Retinal pigment epithelial cell (primary cell): ENCODE results near the gene SUSD3.

Experiments
- DNase-seq: peaks from one replicate; pipeline ENCODE4 v3.0.0-alpha.2; 2010; ENCODE audit warnings: low read depth
- H3K4me3 ChIP-seq: 2 replicates; pipeline ENCODE4 v1.5.1; 2011; ENCODE audit warnings: mild to moderate bottlenecking, low read length, control low read depth, moderate library complexity
- TF ChIP-seq, protein P1 (sequence below): conservative IDR thresholded peaks from 2 replicates; pipeline ENCODE4 v1.5.1; 2011; ENCODE audit warnings: low read depth, low read length, control low read depth, inconsistent platforms

The SUSD3 gene

DNA sequence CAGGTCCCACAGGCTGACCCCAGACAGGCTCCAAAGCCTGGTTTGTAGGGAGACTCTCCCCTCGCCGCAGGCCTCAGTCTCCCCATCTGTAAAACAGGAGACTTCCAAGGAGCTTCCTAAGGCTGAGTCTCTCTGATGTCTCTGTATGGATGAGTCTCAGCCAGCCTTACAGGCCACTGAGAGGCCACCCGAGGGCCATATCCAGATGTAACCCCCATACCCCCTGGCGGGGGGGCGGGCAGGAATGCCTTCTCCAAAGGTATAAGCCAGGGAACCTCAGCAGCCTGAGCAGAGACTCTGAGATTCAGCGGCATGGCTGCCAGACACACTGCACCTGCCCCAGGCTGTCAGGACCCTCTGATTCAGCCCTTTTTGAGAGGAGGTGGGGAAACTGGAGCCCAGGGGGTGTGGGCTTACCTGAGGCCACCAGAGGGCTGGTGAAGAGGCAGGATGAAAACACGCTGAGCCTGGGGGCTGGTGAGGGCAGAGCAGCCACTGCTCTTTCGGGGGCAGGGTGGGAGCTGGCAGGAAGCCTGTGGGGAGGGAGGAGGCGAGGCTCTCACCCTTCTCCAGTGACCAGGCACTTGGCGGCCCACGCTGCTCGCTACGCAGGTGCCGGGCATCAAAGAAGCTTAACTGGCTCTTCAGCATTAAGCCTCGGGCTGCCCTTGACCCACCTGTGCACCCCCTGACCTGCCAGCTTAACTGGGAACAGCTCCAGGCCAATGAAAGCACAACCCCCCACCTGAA lies 5.5 kb upstream of the SUSD3 start:
- TF ChIP-seq, protein P1, sequence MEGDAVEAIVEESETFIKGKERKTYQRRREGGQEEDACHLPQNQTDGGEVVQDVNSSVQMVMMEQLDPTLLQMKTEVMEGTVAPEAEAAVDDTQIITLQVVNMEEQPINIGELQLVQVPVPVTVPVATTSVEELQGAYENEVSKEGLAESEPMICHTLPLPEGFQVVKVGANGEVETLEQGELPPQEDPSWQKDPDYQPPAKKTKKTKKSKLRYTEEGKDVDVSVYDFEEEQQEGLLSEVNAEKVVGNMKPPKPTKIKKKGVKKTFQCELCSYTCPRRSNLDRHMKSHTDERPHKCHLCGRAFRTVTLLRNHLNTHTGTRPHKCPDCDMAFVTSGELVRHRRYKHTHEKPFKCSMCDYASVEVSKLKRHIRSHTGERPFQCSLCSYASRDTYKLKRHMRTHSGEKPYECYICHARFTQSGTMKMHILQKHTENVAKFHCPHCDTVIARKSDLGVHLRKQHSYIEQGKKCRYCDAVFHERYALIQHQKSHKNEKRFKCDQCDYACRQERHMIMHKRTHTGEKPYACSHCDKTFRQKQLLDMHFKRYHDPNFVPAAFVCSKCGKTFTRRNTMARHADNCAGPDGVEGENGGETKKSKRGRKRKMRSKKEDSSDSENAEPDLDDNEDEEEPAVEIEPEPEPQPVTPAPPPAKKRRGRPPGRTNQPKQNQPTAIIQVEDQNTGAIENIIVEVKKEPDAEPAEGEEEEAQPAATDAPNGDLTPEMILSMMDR: peak; percentile 21
- no peak overlapping the region for H3K4me3 ChIP-seq
- DNase-seq: no peak

DNA sequence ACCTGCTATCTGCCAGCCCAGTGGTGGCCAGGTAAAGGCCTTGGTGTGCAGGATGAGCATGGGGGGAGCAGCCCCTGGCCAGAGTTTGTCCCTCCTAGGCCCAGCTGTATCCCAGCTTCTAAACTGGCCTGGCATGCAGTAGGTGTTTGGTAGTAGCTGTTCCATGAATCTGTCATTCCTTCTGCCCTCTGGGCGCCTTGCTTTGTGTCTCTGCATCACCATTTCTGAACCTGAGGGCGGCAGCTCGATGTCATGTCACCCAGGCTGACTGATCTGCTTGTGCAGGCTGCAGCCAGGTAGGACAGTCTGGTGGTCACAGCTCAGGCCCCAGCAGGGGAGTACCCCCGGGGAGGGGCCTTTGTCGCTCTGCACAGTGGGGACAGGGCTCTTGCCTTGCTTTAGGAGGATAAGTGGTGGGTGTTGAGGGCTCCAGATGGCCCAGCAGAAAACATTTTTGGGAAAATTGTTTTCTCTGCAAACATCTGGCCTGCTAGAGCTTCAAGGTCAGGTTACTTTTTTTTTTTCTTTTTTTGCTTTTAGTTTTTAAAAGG lies 4.6 kb upstream of the SUSD3 start:
- TF ChIP-seq, protein P1: no peak
- no peak for DNase-seq
- no peak overlapping the region for H3K4me3 ChIP-seq

DNA sequence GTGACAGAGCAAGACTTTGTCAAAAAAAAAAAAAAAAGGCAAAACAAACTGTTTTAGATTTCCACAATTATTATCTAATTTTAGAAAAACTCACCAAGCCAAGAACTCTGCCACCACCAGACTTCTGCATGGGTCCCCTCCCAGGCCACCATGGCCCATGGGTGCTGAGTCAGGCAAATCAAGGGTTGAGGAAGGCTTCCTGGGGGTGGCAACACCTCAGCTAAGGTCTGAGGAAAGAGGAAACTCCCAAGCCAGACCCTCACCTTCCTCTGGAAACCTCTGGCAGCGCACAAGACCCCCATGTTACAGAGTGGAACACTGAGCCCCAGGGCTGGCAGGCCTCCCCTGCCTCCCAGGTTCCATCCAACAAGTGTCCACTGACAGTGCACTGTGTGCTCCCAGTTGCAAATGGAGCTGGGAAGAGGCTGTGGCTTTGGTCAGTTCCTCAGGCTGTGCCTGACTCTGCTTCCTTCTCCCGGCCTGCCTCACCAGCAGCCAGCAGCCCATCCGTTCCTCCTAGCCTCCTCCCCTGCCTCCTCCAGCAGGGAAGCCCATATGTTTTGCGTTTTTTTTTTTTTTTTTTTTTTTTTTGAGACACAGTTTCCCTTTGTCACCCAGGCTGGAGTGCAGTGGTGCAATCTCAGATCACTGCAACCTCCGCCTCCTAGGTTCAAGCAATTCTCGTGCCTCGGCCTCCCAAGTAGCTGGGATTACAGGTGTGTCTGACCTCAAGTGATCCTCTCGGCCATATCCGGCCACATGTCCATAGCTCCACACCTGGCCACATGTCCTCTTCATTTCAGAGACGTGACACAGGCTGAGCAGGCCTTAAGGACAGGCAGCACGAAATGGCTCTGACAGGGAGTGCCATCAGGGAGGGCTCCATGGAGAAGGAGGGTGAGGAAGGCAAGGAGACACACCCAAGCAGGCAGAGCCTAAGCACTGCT lies 3.5 kb upstream of the SUSD3 start:
- H3K4me3 ChIP-seq: no peak overlapping the region
- TF ChIP-seq, protein P1: no peak
- DNase-seq: no peak

DNA sequence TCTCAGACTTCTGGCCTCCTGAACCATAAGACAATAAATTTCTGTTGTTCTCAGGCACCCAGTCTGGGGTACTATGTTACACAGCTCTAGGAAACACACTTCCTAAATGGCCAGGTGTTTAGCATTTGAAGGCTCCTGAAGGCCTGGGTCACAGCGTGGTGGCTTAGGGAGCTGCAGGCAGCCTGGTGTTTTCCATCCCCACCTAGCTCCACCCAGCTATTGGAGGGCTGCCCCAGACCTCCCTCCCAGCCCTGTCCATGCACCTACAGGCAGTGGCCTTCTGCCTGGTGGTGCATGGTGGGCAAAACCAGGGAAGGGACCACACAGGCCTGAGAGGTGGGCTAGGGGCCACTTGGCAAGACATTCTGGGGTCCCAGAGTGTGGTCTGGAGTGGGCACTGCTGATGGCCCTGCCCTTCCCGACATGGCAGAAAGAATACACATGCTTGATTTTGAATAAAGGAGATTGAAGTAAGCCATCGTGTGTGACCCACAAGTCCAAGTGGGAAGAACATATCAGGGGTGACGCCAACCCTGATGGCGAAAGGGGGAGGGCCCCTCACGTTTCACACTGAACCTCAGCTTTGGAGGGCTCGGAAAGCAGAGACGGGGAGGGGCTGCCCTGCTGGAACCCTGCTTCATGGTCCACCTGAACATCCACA lies 1.3 kb upstream of the SUSD3 start:
- no peak overlapping the region for H3K4me3 ChIP-seq
- TF ChIP-seq, protein P1: no peak
- DNase-seq: no peak

DNA sequence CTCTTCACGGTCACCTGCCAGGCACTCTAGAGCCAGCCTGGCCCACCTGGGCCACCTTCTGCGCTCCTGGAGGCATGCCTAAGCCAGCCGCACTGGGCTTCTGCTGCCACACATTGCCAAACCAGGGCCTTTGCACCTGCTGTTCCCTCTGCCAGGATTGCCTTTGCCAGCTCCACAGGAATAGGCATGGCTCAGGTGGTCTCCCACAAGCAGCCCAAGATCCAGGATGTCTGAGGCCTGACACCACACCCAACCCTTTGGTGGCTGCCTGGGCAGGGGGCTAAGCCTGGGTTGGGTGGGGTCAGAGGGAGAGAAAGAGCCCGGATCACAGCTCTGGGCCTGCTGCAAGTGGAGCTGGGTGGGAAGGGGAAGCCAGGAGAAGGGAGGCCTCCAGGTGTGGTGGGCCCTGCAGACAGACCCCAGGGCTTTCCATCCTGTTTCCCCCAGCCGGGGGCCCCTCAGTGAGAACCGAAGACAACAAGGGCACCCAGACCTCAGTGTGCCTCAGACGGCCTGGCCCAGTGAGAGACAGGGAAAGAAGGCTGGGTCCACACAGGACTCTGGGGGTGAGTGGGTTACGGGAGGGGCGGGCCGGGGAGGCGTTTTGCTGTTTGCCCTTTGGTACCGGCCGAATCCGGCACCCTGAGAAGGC lies 672 bp upstream of the SUSD3 start:
- no peak overlapping the region for H3K4me3 ChIP-seq
- DNase-seq: no peak
- TF ChIP-seq, protein P1: no peak

DNA sequence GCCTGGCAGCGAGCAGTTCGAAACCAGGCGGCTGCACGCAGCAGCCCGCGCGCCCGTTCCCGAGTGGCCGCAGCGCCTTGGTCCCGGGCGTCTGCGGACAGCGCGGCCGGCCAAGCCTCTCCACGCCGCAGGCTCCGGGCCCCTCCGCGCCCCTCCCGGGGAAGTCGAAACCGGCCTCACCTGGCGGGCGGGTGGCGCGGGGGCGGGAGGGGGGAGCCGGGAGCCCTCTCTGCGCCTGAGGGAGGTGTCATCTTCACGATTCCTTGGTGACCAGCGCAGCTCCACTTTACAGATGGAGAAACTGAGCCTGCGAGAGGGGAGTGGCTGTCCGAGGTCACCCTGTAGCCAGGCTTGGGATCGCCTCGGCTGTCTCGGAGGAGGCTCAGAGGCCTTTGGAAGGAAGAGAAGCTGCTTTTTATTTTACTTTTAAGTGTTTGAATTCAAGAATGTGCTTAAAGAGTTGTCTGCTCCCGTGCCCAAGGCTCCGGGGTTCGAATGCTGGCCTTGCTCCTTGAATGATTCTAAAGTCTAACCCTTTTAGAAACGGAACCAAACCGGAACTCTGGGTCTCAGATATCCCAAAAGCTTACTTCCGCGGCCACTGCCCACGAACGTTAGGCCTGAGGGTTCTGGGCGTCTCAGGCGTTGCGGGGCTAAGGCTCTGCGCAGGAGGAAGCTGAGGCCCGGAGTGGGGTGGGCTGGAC lies 662 bp downstream of the SUSD3 start:
- H3K4me3 ChIP-seq: no peak overlapping the region
- DNase-seq: no peak
- TF ChIP-seq, protein P1: no peak
